ENCODE results near the gene TIE1.

Gene TIE1

GRCh38 chr1:43274125-43274803, 26.5 kb upstream of the TIE1 start:
- no peak for DNase-seq

GRCh38 chr1:43274804-43275180, 26.0 kb upstream of the TIE1 start:
- DNase-seq, result no peak

GRCh38 chr1:43275826-43276620, 24.8 kb upstream of the TIE1 start:
- DNase-seq, result no peak

DNA sequence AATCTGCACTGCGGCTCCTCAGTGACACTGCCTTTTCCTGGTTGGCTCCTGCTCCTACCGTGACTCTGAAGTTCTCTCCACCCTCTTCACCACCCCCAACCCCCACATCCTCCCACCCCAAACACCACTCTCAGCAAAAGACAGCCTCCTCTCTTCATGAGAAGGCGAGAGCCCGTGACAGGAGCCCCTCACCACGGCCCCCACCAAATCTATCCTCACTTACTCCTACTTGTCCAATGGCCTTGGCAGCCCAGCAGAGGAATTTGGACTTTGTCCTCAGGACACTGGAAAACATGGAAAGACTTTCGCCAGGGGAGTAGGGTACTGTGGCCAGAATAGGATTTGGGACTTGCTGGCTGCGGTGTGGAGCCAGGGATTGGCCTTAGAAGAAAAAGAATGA, 24.1 kb upstream of the TIE1 start:
- no peak for DNase-seq

DNA sequence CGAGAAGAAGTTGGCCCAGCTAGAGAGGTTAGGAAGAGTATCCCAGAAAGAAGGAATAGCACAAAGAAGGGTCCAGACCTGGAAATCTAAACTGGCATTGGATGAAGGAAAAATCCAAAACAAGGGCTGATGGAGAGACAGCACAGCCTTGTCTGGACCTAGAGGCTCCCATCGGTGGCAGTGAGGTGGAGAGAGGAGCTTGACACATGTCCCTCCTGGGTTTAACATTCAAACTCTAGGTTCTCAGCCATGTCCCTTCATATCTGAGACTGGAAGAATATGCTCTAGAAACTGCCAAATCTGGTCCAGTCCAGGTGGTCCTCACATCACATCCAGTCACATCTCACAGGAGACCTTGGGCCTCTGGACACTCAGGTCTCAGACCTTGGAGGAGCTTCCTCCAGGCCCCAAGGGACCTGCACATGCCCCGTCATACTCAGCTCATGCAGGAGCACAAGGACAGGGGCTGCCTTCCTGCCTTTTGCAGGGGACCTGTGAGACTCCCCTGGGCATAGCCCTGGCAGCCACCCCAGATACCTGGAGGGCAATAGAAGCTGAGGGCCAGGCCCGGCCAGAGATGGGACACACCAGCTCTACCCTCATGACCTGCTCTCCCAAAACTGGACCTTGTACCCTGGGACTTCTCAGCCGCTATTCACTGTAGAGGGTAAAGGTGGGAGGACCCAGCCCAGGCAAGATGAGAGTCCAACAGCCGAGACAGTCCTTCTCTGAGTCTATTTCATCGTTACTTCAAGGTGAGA, 23.5 kb upstream of the TIE1 start:
- no peak for DNase-seq

DNA sequence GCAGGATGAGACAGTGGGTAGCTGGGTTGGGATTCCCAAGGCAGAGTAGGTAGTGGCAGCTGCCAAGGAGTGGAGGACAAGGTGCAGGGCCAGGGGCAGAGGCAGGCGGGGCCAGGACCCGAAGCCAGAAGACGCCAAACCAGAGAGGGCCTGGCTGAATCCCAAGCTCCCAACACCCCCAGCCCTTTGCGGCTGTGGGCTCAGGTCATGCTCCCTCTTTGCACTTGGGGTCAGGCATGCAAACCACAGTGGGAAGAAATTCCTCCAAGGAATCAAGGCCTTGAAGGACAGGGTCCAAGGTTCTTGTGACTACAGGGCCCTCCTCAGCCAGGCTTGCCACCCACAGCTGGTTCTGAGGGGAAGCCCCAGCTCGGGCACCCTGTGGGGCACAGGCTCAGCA, 21.6 kb upstream of the TIE1 start:
- no peak for DNase-seq

GRCh38 chr1:43279666-43280065, 21.1 kb upstream of the TIE1 start:
- no peak for DNase-seq

- no peak for DNase-seq
These were observed 20.1 kb upstream of the TIE1 start for GRCh38 chr1:43280692-43281091.

GRCh38 chr1:43282220-43283195, 18.3 kb upstream of the TIE1 start:
- DNase-seq, result no peak

DNA sequence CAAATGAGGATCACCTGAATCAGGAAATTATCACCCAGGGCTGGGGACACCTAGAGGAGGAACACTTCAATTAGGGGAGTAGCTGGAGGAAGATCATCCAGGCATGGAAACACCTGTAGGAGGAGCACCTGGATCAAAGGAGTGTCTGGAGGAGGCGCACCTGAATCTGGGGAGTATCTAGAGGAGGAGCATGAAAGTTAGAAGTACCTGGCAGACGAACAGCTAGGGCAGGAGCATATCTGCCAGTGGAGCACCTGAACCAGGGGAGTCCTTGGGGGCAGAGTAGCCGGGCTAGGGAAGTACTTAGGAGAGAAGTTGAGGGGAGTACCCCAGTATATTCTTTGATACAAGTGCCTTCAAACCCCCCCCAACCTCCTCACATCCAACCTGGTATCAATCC, 16.7 kb upstream of the TIE1 start:
- DNase-seq, result no peak

DNA sequence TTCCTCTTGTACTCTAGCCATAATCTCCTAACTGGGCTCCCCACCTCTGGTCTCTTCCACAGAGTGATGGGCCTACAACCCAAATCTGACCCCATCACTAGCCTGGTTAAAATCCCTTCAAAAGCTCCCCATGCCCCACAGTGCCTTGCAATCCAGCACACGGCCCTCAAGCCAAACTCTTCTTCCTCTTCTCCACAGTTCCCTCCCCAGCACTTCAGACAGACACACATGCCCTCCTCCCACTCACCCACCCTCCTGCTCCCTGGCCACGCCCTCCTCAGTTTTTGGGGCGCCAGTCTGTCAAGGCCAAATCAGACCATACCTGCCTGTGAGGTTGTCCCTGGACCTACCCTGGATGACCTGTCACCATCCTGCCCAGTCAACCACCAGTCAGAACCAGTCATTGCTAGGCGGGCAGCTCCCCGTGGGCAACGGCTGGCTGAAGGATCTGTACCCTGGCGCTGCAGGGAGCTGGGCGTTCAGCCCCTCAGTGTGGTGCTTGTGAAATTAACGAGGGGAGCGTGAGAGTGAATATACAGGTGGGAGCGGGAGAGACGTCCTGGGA, 16.2 kb upstream of the TIE1 start:
- DNase-seq, result no peak

GRCh38 chr1:43285269-43285990, 15.4 kb upstream of the TIE1 start, which contains the start of gene C1orf210:
TSS of gene C1orf210 (minus strand) at chr1:43285581. CDS start at chr1:43283270, 2,311 bp downstream.
- peak; percentile 9 for DNase-seq

- DNase-seq, result no peak
These were observed 14.7 kb upstream of the TIE1 start for GRCh38 chr1:43286115-43286514.

GRCh38 chr1:43286533-43286932, 14.2 kb upstream of the TIE1 start:
- no peak for DNase-seq

DNA sequence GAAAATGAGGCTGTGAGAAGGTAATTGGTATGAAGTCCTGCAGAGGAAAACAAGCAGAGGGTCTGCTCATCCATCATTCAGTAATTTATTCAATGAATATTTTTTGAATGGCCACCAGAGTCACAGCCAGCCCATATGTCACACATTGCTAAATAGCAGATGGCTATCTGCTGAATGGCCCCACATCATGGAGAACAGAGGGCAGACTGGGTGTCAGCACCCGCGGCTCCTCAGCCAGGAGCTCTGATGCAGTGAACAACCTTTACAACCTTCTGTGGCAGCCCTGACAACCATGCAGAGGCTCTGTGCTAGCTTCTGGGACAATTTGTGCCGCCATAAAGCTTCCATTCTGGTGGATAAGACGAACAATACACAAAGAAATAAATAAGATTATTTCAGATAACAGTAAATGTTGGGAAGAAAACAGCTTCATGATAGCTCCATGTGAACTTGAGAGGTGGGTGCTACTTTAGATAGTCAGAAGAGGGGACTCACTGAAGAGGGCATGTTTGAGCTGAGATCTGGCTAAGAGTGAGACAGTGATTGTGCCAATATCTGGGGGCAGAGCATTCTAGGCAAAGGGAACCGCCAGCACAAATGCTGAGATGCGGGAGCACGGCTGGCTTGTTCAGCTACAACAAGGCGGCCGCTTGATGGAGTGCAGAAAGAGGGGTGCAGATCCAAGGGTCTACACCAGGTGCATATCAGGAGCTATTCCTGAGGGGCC, 12.6 kb upstream of the TIE1 start:
- DNase-seq, result no peak

DNA sequence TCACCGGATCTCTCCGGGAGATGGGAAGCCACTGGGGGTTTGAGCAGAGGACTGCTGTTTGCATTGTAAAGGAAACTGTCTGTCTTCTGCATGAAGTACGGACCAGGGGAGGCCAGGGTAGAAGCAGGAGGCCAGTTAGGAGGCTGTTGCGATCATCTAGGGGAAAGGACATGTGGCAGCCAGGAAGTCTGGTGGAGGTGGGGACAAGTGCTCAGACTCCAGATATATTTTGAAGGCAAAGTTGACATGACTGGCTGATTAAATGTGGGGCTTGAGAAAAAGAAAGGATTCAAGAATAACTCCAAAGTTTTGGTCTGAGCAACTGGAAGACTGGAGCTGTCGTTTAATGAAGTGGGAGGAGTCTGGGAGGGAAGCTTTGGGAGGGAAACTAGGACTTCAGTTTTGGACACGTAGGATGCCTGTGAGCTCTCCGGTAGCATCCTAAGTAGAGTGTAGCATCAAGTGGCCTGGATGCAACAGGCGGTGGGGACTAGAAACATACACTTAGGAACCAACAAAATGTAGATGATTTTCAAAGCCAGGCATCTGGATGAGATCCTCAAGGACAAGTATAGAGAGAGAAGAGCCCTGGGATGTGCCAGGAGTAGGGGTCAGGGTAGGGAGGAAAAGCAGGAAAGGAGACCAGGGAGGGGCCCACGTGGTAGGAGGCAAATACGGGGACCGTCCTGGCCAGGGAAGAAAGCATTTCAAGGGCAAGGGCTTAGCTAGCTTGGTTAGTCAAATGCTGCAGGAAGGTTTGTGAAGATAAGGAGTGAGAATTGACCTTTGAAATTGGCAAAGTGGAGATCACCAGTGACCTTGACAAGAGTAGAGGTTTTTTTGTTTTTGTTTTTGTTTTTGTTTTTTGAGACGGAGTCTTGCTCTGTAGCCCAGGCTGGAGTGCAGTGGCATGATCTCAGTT, 11.7 kb upstream of the TIE1 start:
- no peak for DNase-seq

- no peak for DNase-seq
These were observed 8.6 kb upstream of the TIE1 start for GRCh38 chr1:43292216-43292615.

GRCh38 chr1:43292679-43293078, 8.1 kb upstream of the TIE1 start:
- DNase-seq, result no peak

DNA sequence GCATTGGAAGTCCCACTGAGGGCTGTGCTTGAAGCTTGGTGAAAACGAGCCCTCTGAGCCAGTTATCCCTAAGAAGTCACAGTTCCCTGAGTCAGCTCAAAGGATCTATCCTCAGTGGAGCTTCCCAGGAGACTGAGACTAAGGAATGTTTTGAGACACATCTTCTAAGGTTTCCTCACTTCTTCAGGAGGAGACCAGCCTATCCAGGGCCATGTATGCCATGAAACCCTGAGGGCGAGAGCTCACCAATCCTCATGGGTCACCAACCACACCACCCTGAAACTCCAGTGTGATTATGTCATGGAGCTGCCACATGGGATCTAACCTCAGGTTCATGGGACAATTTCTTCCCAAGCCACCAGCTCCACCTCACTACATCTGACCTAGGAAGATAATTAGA, 7.6 kb upstream of the TIE1 start:
- no peak for DNase-seq
